ENCODE results near the gene KANSL1.

DNA sequence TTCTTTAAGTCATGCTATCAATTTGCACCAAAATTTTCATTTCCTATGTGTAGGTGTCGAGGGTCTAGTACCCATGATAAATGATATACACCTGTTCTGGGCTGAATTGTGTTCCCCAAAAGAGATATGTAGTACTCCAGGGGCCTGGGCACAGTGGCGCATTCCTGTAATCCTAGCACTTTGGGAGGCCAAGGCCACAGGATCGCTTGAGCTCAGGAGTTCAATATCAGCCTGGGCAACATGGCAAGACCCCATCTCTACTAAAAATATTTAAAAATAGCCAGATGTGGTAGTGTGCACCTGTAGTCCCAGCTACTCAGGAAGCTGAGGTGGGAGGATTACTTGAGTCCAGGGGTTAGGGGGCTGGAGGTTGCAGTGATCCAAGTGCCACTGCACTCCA, 23.5 kb upstream of the KANSL1 start:
- TF ChIP-seq EZH2 (IDR thresholded peaks at IDR 0.05; ENCODE audit: borderline replicate concordance): no peak
- TF ChIP-seq, protein P1, sequence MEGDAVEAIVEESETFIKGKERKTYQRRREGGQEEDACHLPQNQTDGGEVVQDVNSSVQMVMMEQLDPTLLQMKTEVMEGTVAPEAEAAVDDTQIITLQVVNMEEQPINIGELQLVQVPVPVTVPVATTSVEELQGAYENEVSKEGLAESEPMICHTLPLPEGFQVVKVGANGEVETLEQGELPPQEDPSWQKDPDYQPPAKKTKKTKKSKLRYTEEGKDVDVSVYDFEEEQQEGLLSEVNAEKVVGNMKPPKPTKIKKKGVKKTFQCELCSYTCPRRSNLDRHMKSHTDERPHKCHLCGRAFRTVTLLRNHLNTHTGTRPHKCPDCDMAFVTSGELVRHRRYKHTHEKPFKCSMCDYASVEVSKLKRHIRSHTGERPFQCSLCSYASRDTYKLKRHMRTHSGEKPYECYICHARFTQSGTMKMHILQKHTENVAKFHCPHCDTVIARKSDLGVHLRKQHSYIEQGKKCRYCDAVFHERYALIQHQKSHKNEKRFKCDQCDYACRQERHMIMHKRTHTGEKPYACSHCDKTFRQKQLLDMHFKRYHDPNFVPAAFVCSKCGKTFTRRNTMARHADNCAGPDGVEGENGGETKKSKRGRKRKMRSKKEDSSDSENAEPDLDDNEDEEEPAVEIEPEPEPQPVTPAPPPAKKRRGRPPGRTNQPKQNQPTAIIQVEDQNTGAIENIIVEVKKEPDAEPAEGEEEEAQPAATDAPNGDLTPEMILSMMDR (IDR thresholded peaks at IDR 0.05; ENCODE audit: poor library complexity): no peak
- no peak for TF ChIP-seq EZH2phosphoT487 (IDR thresholded peaks at IDR 0.05; ENCODE audit: low read depth, severe bottlenecking, unreplicated experiment)

Measured in hepatocyte (in vitro differentiated cells).